HuH-7.5 (cell line): ENCODE data around the gene PRR33.

Source experiments
- DNase-seq: peaks from one replicate; pipeline ENCODE4 v3.0.0; 2011; ENCODE audit warnings: low spot score

Gene PRR33

DNA sequence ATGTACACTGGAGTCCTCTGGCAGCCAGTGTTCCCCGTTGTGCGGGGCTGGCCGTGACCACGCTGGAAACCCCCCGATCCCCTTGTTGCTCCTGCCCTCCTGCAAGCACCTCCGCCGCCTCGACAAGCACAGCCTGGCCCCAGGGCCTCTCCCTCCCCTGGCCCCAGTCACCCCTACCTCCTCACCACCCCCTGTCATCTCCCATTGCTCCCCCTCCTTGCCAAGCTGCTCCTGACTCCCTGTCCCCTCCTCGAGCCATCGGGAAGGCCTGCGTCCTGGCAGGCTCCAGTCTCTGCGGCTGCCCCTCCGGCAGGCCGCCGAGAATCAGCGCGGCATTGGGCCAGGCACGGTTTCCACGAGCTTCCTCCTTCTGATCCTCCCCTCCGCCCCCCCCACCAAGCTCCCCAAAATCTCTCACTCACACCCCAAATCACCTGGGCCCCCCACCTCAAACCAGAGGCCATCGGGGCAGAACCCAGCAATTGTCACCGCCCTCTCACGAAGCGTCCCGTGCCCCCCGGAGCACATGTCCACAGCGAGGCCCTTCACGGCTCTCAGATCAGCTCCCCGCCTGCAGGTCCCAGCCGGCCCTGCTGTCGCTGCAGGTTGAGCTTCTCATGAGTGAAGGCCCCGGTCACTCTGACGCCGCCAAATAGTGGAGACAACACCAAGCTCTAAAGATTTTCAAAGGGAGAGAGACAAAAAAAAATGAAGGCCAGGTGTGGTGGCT lies 44.5 kb downstream of the PRR33 start:
- DNase-seq: no peak

DNA sequence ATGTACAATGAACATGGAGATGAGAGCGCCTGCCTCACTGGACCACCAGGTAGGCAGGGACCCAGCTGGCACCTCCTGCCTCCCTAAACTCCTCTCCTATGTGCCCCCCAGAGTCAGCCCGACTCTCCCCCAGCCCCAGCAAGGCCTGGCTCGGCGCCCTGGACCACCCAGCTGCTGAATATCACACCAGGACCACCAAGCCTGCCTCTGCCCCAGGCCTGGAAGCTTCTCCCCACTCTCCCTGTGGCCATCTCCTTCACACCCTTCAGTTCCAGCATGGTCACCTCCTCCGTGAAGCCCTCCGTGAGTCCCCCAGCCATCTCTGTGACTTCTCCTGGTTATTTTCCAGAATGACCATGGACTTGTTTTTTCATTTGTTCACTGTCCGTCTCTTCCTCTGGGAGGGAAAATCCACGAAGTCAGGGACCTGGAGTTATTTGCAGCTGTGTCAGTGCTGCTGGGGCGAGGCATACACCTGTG lies 45.2 kb downstream of the PRR33 start:
- no peak for DNase-seq

DNA sequence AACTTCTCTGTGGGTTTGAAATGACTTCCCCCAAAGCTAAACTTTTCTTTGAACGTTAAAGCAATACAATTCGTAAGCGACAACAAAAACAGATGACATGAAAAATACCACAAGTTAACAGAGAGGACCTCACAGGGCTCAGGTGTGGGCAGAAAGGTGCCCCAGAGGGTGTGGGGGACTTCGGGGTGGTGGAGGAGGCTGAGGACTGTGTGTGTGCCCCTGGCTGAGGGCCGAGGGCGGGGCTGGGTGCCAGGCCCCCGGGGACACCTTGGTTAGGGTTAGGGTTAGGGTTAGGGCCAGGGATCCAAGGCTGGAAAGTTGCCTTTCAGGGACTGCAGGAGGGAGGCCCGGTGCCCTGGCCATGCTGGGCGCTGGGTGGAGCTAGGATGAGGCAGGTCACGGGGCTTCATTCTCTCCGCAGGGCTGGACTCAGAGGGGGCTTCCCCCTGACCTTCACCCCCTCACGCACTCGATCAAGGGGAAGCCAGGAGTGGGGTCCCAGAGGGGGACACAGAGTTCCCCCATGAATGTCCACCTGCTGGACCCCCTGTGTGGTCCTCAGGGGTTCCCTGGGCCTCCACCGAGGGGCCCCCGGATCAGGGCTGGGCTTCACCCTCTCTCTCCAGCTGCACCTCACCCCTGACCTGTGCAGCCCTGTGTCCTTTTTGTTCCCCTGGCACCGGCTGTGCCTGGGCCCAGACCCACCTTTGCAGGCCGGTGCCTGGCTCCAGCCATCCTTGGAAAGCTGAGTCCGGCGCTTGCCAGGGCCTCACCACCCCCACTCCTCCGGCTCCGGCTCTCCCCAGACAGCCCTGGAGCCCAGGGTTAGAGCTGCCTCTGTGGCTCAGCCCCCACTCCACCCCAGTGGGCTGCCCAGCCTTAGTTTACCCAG lies 45.9 kb downstream of the PRR33 start:
- no peak for DNase-seq

DNA sequence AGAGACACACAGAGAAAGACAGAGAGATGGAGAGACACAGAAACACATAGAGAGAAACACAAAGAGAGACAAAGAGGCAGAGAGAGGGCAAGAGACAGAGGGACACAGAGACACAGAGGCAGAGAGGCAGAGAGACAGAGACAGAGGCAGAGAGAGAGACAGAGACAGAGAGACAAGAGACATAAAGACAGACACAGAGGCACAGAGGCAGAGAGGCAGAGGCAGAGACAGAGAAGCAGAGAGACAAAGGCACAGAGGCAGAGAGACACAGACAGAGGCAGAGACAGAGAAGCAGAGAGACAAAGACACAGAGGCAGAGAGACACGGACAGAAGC lies 46.6 kb downstream of the PRR33 start:
- DNase-seq: no peak

- no peak for DNase-seq
Measured at GRCh38 chr11:1844221-1845094, 47.2 kb downstream of the PRR33 start.

DNA sequence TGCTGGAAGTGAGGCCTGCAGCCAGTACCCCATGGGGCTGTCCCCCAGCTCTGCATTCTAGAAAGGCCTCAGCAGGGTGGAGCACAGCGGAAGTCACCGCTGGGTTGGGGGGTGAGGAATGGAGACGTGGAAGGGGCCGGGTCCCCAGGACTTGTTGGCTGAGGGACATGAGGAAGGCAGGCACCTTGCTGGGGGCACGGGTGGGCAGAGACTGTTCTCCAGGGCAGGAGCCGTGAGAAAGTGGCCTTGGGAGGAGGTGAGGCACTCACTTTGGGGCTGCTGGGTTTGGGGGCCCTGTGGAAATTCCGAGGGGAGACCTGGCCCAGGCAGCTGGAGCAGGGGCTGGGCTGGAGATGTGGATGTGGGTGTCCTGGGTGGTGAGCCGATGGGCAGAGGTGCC lies 47.9 kb downstream of the PRR33 start:
- no peak for DNase-seq

DNA sequence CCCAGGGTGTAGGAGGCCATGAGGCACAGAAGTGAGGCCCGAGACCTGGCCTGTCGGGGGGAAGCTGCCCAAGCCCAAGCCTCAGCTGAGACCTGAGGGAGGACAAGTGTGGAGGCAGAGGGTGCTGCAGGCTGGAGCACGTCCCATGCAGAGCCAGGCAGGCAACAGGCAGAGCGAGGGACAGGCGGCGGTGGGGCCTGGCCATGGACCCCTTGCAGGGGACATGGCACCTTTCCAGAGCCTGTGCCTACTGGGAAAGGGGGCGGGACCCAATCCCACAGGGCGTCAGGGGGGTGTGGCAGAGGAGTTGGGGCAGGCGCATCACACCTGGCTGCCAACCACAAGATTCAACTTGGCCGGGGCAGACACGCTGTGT lies 48.6 kb downstream of the PRR33 start:
- no peak for DNase-seq

DNA sequence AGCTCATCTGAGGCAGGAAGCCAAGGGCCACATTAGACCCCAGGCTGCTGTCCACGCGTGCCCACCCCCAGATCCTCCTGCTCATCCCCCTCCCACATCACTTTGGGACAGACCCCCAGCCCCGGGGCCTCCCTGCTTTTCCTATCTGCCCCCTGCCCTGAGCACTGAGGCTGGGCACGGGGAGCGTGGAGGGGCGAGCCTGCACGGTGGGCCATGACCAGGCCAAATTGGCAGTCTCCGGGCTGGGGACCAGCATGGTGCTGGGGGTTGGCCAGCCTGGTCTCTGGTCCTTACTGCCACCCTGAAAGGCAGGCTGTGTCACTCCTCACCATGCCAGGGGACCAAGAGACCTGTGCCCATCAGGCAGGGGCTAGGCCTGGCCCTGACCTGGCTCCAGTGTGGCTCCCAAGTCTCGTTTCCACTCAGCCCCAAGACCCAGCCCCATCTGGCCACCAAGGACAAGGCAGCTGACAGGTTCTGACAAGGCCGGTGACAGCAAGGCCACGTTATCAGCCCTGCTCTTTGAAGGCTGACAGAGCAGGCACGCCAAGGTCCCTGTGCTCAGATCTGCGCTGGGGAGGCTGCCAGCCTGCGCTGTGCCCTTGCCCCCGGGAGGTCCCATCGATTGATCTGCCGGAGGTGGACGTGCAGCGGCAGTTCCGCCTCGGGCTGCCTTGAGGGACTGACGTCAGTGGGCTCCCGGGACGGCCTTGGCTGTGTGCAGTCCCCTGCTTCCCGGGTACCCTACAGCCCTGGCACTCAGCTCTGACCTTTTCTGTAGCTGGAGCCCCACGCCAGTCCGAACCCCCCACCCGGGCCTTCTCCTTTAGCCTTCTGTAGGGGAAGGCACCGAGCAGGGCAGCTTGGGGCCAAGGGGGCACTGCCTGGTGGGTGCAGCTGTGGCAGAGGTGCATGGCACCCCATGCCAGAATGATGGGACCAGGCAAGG lies 49.3 kb downstream of the PRR33 start:
- DNase-seq: no peak

GRCh38 chr11:1841511-1842148 lies 50.1 kb downstream of the PRR33 start:
- no peak for DNase-seq

DNA sequence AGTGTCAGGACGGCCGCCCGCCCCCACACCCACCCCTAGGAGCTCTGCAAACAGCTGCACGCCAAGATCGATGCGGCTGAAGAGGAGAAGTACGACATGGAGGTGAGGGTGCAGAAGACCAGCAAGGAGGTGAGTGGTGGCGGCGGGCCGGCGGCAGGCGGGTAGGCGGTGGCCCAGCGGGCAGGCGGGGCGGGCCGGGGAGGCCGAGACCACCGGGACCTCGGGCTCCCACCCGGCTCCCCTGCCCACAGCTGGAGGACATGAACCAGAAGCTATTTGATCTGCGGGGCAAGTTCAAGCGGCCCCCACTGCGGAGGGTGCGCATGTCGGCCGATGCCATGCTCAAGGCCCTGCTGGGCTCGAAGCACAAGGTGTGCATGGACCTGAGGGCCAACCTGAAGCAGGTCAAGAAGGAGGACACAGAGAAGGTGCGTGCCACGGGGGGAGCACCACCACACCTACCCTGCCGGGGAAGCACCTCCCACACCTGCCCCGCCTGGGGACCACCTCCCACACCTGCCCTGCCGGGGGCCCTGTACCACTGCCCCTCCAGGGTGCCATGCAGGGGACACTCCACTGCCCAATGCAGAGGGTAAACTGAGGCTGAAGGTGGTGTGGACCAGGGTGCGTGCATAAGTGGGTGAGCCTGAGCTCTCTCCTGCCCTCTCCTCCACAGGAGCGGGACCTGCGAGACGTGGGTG lies 50.8 kb downstream of the PRR33 start:
- no peak for DNase-seq

GRCh38 chr11:1839924-1840779 lies 51.5 kb downstream of the PRR33 start:
- DNase-seq: no peak

DNA sequence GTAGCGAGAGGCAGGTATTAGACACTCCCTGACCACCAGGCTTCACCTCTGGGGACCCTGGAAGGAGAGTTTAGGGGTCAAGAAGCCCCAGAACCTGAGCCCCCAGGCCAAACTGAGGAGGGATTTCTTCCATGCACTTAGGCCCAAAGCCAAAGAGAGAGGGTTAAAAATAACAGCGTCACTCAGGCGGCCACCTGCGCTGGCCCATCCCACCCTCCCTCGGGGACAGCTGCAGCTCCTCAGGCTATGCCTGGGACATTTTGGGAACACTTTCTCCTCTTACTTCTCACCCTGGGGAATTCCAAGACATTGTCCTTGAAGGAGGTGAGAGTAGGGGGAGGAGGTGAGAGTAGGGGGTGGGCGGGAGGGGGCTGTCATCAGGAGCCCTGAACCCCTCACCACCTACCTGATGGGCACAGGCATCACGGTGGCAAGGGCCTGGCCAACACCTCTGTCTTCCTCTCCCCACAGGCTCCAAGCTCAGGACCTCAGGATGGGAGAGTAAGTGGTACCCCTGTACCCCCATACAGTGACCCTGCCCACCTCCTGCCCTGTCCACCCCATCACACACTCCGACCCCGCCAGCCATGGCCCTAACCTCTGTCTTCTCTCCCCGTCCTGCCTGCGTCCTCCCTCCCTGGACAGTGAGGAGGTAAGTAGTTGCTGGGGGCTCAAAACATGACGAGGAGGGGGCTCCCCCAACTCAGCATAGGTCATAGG lies 52.3 kb downstream of the PRR33 start:
- no peak for DNase-seq

GRCh38 chr11:1838426-1839144 lies 53.1 kb downstream of the PRR33 start, which contains the start of gene TNNI2:
Gene TNNI2 (plus strand): TSS chr11:1838981. CDS start chr11:1839697, 716 bp downstream.
- no peak for DNase-seq
